ENCODE measurements around the gene SFSWAP. TPM values are rescaled to one million over a fixed set of nuclear protein-coding genes. Genes with fewer than 3 reads are reported as not detected.
"Not testable (repeated sequence)": the region's sequence is repeated elsewhere in the genome, so short reads cannot be mapped to it uniquely, and the experiment has no call there.

Gene SFSWAP
- 17.1 TPM for total RNA-seq (ENCODE audit: insufficient read depth, low replicate concordance)

- peak; percentile 78 for DNase-seq (ENCODE audit: low spot score)
Measured at GRCh38 chr12:131710464-131711457, at the start of gene SFSWAP. TSS of gene SFSWAP (plus strand) at chr12:131711090. CDS start at chr12:131711230, 140 bp downstream.

GRCh38 chr12:131661170-131661985 is 49.5 kb upstream of the SFSWAP start:
- DNase-seq (ENCODE audit: low spot score) = not testable (repeated sequence)

GRCh38 chr12:131661986-131662288 is 49.0 kb upstream of the SFSWAP start:
- DNase-seq (ENCODE audit: low spot score) = not testable (repeated sequence)

- not testable (repeated sequence) for DNase-seq (ENCODE audit: low spot score)
Measured at GRCh38 chr12:131662346-131662745, 48.5 kb upstream of the SFSWAP start.

- DNase-seq (ENCODE audit: low spot score) = not testable (repeated sequence)
Measured at GRCh38 chr12:131665666-131666065, 45.2 kb upstream of the SFSWAP start.

- DNase-seq (ENCODE audit: low spot score) = not testable (repeated sequence)
Measured at GRCh38 chr12:131666486-131666885, 44.4 kb upstream of the SFSWAP start.

- not testable (repeated sequence) for DNase-seq (ENCODE audit: low spot score)
Measured at GRCh38 chr12:131666978-131667601, 43.8 kb upstream of the SFSWAP start.

- no peak for DNase-seq (ENCODE audit: low spot score)
Measured at GRCh38 chr12:131671276-131671675, 39.6 kb upstream of the SFSWAP start.

- DNase-seq (ENCODE audit: low spot score) = no peak
Measured at GRCh38 chr12:131671871-131672270, 39.0 kb upstream of the SFSWAP start.

GRCh38 chr12:131672311-131672940 is 38.5 kb upstream of the SFSWAP start:
- no peak for DNase-seq (ENCODE audit: low spot score)

GRCh38 chr12:131672941-131673887 is 37.7 kb upstream of the SFSWAP start:
- DNase-seq (ENCODE audit: low spot score) = no peak

- DNase-seq (ENCODE audit: low spot score) = no peak
Measured at GRCh38 chr12:131673888-131674257, 37.0 kb upstream of the SFSWAP start.

- no peak for DNase-seq (ENCODE audit: low spot score)
Measured at GRCh38 chr12:131674373-131674772, 36.5 kb upstream of the SFSWAP start.

- no peak for DNase-seq (ENCODE audit: low spot score)
Measured at GRCh38 chr12:131675126-131676080, 35.5 kb upstream of the SFSWAP start.

GRCh38 chr12:131676544-131676943 is 34.3 kb upstream of the SFSWAP start:
- no peak for DNase-seq (ENCODE audit: low spot score)

- DNase-seq (ENCODE audit: low spot score) = not testable (repeated sequence)
Measured at GRCh38 chr12:131677067-131677466, 33.8 kb upstream of the SFSWAP start.

- DNase-seq (ENCODE audit: low spot score) = no peak
Measured at GRCh38 chr12:131677699-131678098, 33.2 kb upstream of the SFSWAP start.

- DNase-seq (ENCODE audit: low spot score) = not testable (repeated sequence)
Measured at GRCh38 chr12:131678389-131679181, 32.3 kb upstream of the SFSWAP start.
